Brain microvascular endothelial cell (primary cell): Measurements from ENCODE around the gene BCAT1.
"Not testable (repeated sequence)": the region's sequence is repeated elsewhere in the genome, so short reads cannot be mapped to it uniquely, and the experiment has no call there.

Experiments used
- DNase-seq: peaks from one replicate; pipeline ENCODE4 v3.0.0-alpha.2; 2020
- H3K27ac ChIP-seq: fragments of 250-450 bp; sonication (Bioruptor Pico); 2 replicates; pipeline ENCODE4 v1.5.1; 2020; ENCODE audit warnings: mild to moderate bottlenecking, moderate library complexity
- H3K27me3 ChIP-seq: fragments of 250-450 bp; sonication (Bioruptor Pico); replicated peaks from 2 replicates; pipeline ENCODE4 v1.5.1; 2020; ENCODE audit warnings: mild to moderate bottlenecking
- H3K36me3 ChIP-seq: fragments of 250-450 bp; sonication (Bioruptor Pico); replicated peaks from 2 replicates; pipeline ENCODE4 v1.5.1; 2020; ENCODE audit warnings: mild to moderate bottlenecking
- H3K4me3 ChIP-seq: 2 replicates; pipeline ENCODE4 v1.5.1; 2011; ENCODE audit warnings: low read depth, mild to moderate bottlenecking, control low read depth, low read length, moderate library complexity
- in situ Hi-C: cut with HindIII; loops from 2 replicates; pipeline ENCODE4 v1.10.0; 2017; ENCODE audit warnings: low sequenced_read_pairs, low pct_ligation_motif_present
- TF ChIP-seq, protein P1 (sequence below): IDR thresholded peaks from 2 replicates; pipeline ENCODE4 v1.5.1; 2011; ENCODE audit warnings: low read depth, mild to moderate bottlenecking, moderate library complexity, low read length, control low read depth, inconsistent platforms; ENCODE audit errors: missing control alignments

The BCAT1 gene

GRCh38 chr12:24928131-24928530 is 20.8 kb downstream of the BCAT1 start:
- Histone ChIP-seq H3K4me3 (no peak overlapping the region), H3K27me3 (no peaks in the 10 kb centered on the region), H3K36me3 (peaks cover 2% of the 10 kb centered on the region), H3K27ac (no peak overlapping the region)
- in situ Hi-C loops = no loop called here
- TF ChIP-seq, protein P1, sequence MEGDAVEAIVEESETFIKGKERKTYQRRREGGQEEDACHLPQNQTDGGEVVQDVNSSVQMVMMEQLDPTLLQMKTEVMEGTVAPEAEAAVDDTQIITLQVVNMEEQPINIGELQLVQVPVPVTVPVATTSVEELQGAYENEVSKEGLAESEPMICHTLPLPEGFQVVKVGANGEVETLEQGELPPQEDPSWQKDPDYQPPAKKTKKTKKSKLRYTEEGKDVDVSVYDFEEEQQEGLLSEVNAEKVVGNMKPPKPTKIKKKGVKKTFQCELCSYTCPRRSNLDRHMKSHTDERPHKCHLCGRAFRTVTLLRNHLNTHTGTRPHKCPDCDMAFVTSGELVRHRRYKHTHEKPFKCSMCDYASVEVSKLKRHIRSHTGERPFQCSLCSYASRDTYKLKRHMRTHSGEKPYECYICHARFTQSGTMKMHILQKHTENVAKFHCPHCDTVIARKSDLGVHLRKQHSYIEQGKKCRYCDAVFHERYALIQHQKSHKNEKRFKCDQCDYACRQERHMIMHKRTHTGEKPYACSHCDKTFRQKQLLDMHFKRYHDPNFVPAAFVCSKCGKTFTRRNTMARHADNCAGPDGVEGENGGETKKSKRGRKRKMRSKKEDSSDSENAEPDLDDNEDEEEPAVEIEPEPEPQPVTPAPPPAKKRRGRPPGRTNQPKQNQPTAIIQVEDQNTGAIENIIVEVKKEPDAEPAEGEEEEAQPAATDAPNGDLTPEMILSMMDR = no peak
- DNase-seq = no peak

DNA sequence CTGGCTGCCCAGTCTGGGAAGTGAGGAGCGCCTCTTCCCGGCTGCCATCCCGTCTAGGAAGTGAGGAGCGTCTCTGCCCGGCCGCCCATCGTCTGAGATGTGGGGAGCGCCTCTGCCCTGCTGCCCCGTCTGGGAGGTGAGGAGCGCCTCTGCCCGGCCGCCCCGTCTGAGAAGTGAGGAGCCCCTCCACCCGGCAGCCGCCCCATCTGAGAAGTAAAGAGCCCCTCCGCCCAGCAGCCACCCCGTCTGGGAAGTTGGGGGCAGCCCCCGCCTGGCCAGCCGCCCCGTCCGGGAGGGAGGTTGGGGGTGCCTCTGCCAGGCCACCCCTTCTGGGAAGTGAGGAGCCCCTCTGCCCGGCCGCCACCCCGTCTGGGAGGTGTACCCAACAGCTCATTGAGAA is 22.8 kb downstream of the BCAT1 start:
- DNase-seq, H3K27ac ChIP-seq, H3K4me3 ChIP-seq, in situ Hi-C loops, H3K36me3 ChIP-seq, H3K27me3 ChIP-seq: not testable (repeated sequence)

GRCh38 chr12:24922090-24922489 is 26.8 kb downstream of the BCAT1 start:
- H3K27ac ChIP-seq = no peak overlapping the region
- DNase-seq = no peak
- in situ Hi-C loops = no loop called here
- no peak overlapping the region for H3K4me3 ChIP-seq
- no peaks in the 10 kb centered on the region for H3K36me3 ChIP-seq
- TF ChIP-seq, protein P1 = no peak
- H3K27me3 ChIP-seq = no peaks in the 10 kb centered on the region

DNA sequence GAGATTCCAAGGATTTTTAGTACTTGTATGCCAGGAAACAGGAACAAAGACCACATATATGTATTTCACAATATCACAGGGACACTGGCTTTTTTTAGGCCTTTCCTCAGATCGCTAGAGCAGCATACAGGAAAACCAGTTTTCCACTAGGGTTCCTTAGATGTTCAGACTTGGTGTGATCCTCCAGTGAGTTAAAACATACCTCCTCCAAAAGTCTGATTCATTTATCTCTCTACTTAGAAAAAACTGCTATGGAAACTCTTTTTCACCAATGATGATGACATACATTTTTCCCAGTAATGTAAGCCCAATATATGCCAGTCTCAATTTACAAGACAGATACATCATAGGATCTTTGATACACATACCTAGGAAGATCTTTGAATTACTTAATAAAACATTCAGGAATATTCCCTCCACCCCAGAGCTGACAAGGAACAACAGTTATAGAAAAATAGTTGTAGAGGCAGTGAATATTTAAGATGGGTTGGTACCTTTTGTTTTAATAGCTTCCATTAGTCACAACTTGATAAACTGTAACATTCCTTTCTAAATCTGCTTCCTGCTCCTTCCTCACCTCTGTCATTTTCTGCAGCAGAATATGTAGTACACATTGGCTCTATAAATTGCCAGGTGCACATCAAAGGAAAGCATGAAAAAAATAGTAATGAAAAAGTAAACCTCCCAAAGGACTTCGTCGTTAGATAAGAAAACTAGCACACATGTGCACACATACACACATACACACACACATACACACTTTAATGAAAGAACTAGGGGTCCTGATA is 27.5 kb downstream of the BCAT1 start:
- Histone ChIP-seq H3K27ac (no peak overlapping the region), H3K4me3 (no peak overlapping the region), H3K36me3 (no peaks in the 10 kb centered on the region), H3K27me3 (no peaks in the 10 kb centered on the region)
- DNase-seq = no peak
- TF ChIP-seq, protein P1 = no peak
- in situ Hi-C loops = no loop called here

GRCh38 chr12:24920141-24920540 is 28.8 kb downstream of the BCAT1 start:
- H3K27me3 ChIP-seq = no peaks in the 10 kb centered on the region
- TF ChIP-seq, protein P1 = no peak
- H3K4me3 ChIP-seq = no peak overlapping the region
- no peak for DNase-seq
- in situ Hi-C loops = no loop called here
- H3K36me3 ChIP-seq = no peaks in the 10 kb centered on the region
- no peak overlapping the region for H3K27ac ChIP-seq

DNA sequence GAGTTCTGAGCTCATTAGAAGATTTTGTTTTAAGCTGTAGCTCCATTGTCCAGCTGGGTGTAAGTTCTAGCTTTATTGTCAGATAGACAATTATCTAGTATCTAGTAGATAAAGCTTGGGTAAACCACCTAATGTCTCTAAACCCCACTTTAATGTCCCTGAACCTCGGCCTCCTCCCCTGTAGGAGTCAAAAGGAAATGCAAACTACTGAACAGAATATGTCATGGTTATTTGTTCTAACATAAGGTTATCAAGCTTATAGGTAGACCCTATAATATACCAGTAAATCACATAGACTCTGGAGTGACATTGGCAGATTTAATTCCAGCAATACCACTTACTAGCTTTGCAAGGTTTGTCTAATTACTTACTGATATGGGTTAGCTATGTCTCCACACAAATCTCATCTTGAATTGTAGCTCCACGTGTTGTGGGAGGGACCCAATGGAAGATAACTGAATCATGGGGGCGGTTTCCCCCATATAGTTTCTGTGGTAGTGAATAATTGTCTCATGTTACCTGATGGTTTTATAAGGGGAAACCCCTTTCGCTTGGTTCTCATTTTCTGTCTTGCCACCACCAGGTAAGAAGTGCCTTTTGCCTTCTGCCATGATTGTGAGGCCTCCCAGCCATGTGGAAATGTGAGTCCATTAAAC is 29.4 kb downstream of the BCAT1 start:
- TF ChIP-seq, protein P1 = no peak
- no peaks in the 10 kb centered on the region for H3K27me3 ChIP-seq
- H3K36me3 ChIP-seq = no peaks in the 10 kb centered on the region
- in situ Hi-C loops = no loop called here
- DNase-seq = no peak
- no peak overlapping the region for H3K4me3 ChIP-seq
- H3K27ac ChIP-seq = no peak overlapping the region
